Activated T-helper 1 cell treated with anti-CD3 and anti-CD28 coated beads, Interleukin-2, amount 50 U/mL, for 16 hours (primary cell): Measurements from ENCODE around the gene HABP2.

ENCODE experiments used
- DNase-seq, 2 donors: peaks; one replicate each; pipeline ENCODE4 v3.0.0-alpha.2; 2020; ENCODE audit warnings: low read depth in 1 of 2, low spot score in 1 of 2

Gene HABP2

DNA sequence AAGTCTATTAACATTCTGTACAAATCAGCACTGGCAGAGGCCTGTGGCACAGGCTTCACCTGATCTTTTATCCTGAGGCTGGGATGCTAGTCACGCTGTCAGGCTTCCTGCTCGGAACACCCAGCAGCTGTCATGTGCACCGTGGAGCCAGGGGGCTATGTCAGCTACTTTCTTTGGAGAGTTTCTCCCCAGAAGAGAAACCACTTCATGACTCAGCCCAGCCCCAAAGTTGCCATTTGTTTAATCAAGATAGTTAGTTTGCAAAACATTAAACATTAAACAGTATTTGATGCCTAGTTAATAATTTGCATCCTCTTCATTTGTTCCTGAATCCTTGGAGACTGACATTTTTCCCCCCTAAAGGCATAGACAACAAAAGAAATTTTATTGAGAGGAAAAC lies at the start of gene HABP2:
HABP2 (plus strand) TSS at position 353 of the 400 bp plus-strand sequence. CDS start 69 bp downstream, outside the sequence.
- no peak for DNase-seq

DNA sequence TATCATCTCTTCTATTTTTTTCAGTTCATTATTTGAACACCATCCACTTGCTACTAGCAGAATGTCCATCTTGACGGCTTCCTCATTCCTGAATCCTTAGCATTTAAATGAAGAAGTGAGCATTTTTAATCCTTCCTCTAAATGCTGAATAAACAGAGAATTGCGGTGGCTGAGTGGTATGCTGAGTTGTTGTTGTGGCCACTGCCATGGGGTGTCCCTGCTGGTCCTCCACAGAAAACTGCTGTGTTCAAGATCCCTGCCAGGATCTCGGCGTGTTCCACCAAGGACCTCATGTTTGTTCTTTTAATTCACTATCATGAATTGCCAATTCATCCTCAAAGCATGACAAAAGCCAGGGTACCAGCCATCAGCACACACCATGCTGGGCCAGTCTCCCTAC lies 48.9 kb upstream of the HABP2 start:
- no peak for DNase-seq

DNA sequence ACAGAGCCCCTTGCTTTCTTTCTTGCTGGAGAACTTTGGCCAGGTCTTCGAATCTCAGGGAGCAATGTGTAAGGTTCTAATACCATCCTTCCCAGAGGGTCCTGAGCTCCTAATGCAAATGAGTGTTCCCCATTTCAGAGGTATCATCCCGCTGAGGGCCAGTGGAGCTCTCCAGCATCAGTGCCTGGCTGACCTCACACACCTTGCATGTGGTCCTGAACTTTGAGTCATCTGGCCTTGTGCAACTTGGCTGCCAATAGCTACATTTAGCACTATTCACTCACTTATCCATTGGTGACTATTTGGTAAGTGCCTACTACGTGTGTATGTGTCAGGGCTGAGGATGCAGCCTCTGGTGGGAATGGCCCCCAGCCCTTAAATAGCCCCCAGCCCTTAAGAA lies 48.4 kb upstream of the HABP2 start:
- DNase-seq, result no peak

DNA sequence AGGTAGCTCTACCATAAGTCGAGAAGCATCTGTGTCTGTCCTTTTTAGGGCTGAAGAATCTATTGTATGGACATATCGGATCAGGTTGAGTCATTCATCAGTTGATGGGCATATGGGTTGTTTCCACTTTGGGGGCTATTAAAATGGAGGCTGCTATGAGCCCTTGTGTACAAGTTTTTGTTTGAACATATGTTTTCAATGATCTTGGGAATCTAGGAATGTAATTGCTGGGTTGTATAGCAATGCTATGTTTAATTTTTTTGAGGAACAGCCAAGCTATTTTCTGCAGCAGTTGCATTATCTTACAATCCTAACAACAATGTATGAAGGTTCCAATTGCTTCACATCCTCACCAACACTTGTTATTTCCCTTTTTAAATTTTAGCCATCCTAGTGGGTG lies 46.4 kb upstream of the HABP2 start:
- no peak for DNase-seq

DNA sequence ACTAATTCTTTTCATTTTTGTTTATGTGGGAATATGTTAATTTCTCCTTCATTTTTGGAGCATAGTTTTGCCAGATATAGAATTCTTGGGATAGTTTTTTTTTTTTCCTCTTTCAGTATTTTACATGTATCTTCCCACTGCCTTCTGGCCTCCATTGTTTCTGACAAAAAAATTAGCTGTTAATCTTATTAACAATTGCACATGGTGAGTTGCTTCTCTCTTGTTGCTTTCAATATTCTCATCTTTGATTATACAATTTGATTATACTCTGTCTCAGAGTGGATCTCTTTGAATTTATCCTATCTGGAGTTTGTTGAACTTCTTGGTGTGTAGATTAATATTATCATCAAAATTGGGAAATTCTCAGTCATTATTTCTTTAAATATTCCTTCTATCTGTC lies 41.4 kb upstream of the HABP2 start:
- no peak for DNase-seq

DNA sequence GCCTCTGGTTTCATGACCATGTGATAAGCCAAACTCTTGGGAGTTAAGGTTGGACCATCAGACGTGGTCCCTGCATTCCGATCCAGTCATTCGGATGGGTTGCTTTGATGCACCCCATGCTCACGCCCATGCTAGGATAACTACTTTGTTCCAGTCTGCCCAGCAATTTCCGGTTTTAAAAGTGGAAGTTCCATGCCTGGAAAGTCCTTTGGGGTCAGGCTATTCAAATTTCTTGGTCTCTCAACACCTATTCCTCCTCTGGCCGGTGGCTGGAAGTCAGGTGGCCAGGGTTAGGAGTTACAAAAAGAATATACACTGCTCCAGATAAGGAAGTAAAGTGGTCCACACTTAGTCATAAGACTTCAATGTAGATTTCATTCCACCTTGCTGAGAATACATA lies 37.7 kb upstream of the HABP2 start:
- DNase-seq, result no peak

DNA sequence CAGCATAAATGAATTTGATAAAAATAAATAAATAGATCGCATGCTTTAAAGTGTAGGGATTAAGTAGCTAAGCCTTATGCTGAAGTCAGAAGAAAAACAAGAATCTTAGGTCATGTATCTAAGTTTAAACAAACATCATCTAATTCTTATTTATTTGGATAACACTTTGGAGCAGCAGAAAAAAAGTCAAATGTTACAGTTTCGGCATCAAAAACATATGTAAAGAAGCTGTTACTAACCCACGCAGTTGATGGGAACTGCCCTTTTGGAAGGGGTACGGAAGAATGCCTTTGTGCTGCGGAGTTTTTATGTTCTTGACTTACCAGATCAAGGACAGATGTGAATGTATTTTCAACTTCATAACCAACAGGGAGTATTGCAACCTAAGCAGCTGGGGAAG lies 37.3 kb upstream of the HABP2 start:
- DNase-seq, result no peak

DNA sequence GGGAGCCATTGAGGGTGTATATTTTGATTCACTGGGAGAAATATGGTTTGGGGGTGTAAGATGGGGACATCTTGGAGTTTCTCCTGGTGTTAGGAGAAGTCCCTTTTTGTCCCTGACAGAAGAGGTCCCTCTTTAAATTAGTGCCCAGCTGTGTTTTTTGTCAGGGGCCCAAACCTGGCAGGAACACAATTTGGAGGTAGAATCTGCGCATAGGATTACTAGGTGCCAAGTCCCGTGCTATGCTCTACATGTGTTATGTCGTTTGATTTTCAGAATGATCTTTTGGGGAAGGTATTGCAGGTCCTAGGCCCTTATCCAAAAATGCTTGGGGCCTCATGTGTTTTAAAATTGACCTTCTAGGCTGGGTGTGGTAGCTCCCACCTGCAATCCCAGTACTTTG lies 36.8 kb upstream of the HABP2 start:
- DNase-seq, result no peak

DNA sequence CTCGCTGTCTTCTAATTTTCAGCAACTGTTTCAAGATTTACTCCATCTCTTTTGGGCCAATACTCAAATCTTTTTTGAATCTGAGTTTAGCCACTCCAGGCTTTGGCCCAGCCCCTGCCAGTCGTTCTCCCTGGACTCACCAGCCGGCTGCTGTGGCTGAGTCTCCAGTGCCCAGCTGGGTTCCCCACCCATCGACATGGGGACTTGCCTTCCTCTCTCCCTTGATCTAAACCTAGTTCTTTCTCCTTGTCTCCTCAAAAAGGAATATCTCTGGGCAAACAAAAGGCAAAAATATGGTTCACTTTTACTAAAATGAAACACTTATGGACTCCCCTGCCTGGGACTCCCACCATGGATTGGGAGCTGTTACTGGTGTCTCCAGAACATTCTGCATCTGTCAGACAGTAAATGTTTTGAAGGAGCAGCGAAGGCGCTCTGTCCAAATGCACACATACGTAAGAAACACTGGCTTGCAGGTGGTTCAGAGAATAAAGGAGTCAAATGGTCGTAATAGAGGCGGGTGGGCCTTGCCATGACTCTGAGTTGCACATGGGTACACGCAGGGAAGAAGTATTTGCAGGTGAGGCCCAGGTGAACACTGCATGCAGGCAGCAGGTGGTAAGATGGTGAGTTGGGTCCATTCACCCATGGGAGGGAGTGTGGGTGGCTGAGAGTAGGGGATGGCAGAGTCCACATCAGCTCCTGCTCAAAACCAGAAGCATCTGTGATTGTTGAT lies 35.5 kb upstream of the HABP2 start:
- DNase-seq, result no peak

DNA sequence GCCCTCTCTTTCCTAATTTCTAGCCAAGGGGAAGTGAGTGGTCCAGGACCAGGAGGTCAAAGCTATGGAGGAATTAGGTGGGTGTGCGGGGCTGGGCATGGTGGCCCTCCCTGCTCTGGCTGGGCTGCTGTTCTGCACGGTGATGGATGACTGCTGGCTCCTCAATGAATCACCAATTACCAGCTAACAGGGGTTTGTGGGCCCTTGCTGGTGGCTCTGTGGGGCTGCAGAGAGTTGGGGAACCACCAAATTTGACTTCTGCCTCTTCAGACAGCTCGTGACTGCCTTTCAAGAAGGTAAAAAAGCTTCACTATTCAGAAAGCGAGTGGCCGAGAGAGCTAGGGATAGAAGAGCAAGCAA lies 35.0 kb upstream of the HABP2 start:
- no peak for DNase-seq

DNA sequence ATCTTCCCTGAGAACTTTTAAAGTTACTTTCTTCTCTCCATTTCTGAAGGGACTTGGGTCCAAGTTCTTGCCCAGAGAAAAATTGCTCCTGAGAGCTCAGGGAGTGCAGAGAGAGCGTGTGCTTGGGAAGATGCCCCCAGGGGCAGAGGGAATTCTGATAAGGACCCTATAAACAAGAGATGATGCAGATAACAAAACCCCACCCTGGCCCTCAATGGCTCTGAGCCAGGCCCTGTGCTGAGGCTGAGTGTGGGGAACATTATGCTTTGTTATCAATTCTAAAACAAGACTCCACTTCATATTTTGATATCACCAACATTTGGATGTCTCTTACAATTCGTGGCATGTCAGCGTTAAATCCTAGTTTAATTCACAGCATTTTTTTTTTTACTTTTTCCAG lies 34.4 kb upstream of the HABP2 start:
- DNase-seq, result no peak

DNA sequence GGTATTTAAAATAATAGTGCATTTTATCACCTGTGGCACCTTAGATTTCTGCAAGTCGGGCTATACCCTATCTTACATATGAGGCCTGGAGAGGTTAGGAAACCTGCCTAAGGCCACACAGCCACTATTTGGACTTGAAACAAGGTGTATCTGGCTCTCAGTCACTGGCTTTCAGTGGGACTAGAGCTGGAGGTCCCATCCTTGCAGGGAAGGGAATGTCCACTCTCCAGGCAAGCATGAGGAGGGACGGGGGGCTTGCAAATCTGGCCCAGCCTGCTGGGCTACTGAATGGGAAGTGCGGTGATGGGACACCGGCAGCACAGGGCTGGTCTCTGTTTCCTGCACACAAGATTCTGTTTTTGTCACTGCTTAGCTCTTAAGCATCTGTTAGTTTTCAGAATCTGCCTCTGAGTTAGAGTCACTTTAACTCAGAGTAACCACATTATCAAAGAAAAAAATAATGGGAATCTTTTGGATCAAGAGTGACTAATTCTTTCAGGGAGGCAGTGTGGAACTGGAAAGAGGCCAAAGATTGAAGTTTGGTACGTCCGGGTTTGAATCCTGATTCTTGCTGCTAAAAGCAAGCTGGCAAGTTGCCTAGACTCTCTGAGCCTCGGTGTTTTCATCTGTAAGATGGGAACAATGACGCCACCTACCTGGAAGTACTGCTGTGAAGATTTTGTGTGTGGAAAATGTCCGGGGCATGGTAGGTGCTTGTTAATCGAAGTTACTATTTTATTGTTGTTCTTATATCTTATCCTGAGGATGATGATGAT lies 33.8 kb upstream of the HABP2 start:
- no peak for DNase-seq

DNA sequence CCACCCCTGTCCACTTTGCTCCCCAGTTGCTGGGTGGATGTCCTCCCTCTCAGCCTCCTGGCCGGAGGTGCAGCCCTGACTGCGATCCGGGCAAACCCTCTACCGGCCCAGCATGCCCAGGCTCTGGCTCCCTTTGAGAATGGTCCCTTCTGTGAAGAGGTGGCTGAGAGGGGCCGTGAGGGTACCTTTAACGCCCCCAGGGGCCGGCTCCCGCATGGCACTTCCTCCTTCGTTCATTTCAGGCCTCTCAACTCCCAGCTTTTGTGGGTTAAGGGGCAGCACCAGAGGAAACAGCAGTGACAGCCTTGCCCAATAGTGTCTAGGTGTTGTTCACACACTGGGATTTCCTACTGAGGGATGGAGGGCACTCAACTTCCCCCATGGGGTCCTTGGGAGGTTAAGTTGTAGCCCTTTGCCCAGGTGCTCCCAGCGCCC lies 33.2 kb upstream of the HABP2 start:
- DNase-seq, result no peak

DNA sequence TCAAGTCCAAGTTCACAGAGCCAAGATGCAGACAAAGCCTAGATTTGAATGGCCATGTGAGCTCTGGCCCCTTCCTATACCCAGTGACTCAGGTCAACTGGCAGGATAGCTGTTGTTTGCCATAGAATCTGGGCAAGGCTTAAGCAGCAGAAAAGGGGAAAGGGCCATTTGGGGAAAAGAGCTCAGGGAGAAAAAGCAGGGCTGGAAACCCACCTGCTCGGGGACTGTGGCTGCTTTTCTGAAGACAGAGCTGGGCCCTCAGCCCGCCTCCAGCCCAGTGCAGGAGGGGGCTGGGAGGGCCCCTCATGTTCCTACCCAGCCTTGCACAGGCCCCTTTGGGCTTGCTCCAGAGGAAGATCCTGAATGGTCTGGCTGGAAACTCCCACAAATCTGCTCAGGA lies 32.6 kb upstream of the HABP2 start:
- DNase-seq, result no peak

DNA sequence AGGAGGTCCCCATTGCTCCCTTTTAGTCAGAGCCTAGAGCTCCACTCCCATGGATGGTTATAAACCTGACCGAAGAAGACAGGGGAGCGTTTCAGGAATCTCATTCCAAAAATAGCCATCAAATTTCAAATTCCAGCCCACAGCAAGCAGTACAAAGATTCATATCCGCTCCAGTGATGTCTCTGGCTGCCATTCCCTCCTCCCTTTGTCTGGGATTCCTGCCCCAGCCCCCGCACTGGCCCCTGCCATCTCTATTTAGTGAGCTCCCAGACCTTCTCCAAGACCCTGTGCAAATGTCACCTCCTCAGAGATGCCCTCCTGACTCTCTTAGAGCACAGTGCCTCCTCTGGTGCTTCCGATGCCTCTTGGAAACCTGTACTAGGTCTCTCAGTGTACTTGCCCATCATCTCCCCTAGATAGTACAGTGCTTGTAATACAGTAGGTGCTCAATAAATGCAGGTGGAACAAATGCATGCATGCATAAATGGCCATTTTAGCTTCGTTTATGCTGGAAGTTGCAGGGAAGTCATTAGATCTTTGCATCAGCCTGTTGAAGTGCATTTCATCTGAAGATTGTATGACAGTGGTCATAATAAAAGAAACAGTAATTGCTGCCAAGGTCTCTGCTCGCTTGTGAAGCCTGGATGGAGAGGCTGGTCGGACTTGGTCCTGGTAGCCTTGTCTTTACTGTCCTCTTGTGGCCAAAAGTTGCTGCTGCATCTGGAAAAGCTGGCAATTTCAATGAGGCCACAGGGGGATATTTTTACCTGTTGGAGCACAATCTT lies 32.0 kb upstream of the HABP2 start:
- DNase-seq, result no peak

DNA sequence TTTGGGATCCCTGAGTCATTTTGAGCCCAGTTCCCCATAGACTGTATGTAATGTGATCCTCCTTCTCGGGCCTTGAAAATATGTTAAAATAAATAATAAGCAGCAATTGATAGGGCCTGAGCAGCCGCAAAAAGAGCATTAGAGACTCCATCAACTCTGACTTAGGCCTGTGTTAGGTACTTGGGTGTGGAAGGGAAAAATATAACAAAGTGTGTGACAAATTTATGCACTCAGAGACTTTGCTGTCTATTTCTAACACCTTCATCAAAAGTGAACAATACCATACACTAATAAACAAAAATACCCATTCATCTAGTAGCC lies 31.4 kb upstream of the HABP2 start:
- no peak for DNase-seq

DNA sequence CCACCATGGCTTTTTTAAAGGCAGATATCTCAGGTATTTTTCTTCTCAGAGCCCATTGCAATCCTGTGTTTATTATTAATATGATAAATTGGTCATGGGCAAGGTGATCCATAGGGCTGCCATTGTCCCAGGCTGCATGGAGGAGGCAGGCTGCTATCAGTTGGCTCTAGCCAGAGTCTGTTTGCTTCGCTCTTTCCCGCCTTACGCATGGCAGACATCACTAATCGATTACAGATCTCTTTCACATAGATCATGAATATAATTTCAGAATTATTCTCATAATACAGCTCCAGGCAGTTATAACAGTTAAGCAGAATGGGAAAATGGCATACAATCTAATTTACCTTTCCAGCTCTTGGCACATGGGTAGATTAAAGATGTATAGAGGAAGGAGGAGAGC lies 30.4 kb upstream of the HABP2 start:
- no peak for DNase-seq

DNA sequence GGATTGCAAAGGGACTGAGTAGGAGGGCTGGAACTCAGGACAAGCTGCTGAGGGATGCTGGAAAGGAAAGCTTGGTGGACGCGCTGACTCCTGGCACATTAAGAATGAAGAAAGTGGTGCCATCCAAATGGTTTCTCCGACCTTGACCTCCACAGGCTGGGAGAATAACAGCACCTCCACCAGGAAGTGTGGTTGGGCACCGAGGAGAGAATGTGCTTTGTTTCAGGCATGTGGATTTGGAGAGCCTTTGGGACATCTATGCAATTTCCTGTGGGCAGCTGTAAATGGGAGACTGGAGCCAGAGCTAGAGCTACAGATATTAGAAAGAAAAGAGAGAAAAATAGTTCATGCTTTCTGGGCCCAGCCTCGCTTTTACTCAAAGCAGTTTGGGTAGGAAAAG lies 29.8 kb upstream of the HABP2 start:
- DNase-seq, result no peak

DNA sequence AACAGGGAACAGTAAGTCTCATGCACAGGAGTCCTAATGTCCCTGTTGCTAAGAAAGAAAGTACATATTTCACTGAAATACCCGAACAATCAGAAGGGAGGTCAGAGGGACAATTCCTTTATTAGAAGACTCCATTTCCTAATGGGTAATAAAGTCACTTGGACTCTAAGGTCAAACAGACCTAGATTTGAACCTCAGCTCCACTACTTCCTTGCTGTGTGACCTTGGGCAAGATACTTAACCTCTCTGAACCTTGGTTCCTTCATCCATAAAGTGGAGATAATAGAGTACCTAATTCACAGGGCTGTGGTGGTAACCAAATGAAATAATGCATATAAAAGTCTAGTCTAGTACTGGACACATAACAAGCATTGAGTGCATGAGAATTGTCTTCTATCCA lies 29.2 kb upstream of the HABP2 start:
- DNase-seq, result no peak

DNA sequence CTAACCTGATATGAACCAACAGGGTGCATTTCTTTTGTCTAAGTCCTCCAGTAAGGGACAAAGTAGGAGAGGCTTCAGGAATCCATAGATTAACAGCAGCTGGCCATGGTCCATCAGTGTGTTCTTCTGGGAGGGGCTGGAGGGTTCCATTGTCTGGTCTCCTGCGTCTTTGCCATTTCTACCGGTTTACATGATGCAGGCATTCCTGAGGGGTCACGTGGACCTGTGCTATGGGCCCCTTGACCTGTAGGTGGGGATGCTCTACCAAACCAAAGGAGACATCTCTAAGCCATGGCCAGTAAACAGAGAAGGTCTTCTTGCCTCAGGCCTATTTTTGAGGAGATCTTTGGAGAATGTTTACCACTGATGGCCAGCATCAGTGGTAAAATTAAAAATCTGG lies 28.7 kb upstream of the HABP2 start:
- no peak for DNase-seq

DNA sequence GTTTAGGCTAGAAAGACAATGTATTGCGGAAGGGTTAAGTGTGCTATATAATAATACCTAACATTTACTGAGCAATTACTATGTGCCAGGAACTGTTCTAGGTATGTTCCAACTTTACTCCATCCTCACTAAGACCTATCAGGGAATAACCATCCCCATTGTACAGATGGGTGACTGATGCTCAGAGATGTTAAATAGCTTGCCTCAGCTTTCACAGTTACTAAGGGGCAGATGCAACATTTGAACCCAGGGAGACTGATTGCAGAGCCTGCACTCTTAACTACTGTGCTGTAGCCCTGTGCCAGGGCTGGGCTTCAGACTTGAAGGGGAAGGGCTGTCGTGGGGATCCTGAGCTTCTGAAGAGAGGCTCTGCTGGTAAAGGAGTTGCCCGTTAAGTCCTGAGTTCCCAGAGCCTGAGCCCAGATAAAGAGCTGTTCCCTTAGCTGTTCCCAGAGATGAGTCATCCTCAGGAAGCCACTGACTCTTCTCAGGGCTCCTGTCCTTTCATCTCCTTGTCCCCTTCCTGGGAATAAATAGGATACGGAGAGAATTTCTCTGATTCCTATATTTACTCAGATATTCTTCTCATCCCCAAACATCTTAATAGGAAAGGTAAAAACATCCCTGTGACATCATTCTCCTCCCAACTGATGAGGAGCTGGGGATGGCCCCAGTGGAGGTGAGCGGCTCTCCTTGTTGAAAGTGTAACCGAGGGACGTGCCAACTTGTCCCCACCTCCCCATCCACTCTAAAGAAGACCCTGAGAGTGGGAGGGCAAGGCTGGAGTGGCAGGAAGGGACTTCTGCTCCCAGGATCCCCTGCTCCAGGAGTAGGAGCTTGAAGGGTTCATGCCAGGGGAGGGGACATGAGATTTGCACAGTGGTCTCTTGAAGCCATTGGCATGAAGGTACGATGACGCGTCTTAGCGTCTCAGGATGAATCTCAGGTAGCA lies 28.0 kb upstream of the HABP2 start:
- DNase-seq, result no peak
